Endothelial cell of umbilical vein (primary cell): ENCODE results near the gene EPS15. TPM values are rescaled to one million over a fixed set of nuclear protein-coding genes. Genes with fewer than 3 reads are reported as not detected.

ENCODE experiments used
- BruUV-seq: library from RNA; stranded (reverse); fragments of 400-500 nt; replicated peaks from 2 replicates; lab custom pipeline; 2021; lab: Mats Ljungman, UMichigan
- CTCF ChIA-PET: fragments of 300-600, 350-600 bp; sonication (Branson Sonifier 250); formaldehyde crosslinking; loops from one replicate; lab custom pipeline; 2021; ENCODE audit warnings: antibody characterized with exemption, inconsistent platforms; lab: Charles Lee
- POLR2A ChIA-PET: fragments of 300-600, 350-600 bp; sonication (Branson Sonifier 250); formaldehyde crosslinking; loops from one replicate; lab custom pipeline; 2021; ENCODE audit warnings: antibody characterized with exemption, inconsistent platforms; lab: Charles Lee
- DNase-seq: peaks from one replicate; pipeline ENCODE4 v3.0.0-alpha.2; 2011; ENCODE audit warnings: low read depth, low spot score
- FAIRE-seq: peaks from 2 replicates; lab custom pipeline; 2011; peaks lifted over from hg19 to GRCh38; lab: Jason Lieb, UNC
- H2AFZ ChIP-seq: 2 replicates; pipeline ENCODE4 v1.6.0; 2012; ENCODE audit warnings: low read depth, low read length, control low read depth, inconsistent platforms
- H3K27ac ChIP-seq: 2 replicates; pipeline ENCODE4 v1.5.1; 2011; ENCODE audit warnings: low read depth, mild to moderate bottlenecking, control low read depth, low read length, moderate library complexity; ENCODE audit not compliant: insufficient read depth
- H3K27me3 ChIP-seq, 2 experiments: 2 replicates each; pipeline versions ENCODE4 v1.6.0 to v1.6.1; 2011; ENCODE audit warnings: low read length in 2 of 2, mixed read lengths in 1 of 2; ENCODE audit not compliant: control insufficient read depth in 2 of 2, insufficient read depth in 2 of 2
- H3K36me3 ChIP-seq, 2 experiments: 2 replicates in 1 of 2; 3 replicates in 1 of 2; pipeline ENCODE4 v1.5.1; 2011; ENCODE audit warnings: low read length in 2 of 2, mild to moderate bottlenecking in 1 of 2, moderate library complexity in 1 of 2; ENCODE audit not compliant: control insufficient read depth in 2 of 2, insufficient read depth in 2 of 2; ENCODE audit errors: extremely low read depth in 1 of 2
- H3K4me1 ChIP-seq: 3 replicates; pipeline ENCODE4 v1.5.1; 2011; ENCODE audit warnings: mild to moderate bottlenecking, low read length; ENCODE audit not compliant: control insufficient read depth, insufficient read depth; ENCODE audit errors: extremely low read depth
- H3K4me2 ChIP-seq: 2 replicates; pipeline ENCODE4 v1.6.1; 2011; ENCODE audit warnings: low read length, control low read depth, mixed read lengths; ENCODE audit not compliant: insufficient read depth
- H3K4me3 ChIP-seq, 3 experiments: fragments of 200-600 bp in 1 of 3; sonication (generic), shearing (Covaris generic) in 1 of 3; replicated peaks in 1 of 3; 2 replicates each; pipeline ENCODE4 v1.5.1; 2011 to 2016; ENCODE audit warnings: control low read depth in 3 of 3, low read length in 3 of 3, mild to moderate bottlenecking in 2 of 3, inconsistent platforms in 1 of 3, low read depth in 1 of 3, moderate library complexity in 1 of 3; ENCODE audit not compliant: insufficient read depth in 1 of 3
- H3K79me2 ChIP-seq: 2 replicates; pipeline ENCODE4 v1.6.0; 2012; ENCODE audit warnings: low read length, inconsistent platforms; ENCODE audit not compliant: control insufficient read depth, insufficient read depth
- H3K9ac ChIP-seq: replicated peaks from 2 replicates; pipeline ENCODE3; 2011; ENCODE audit warnings: low read length, control low read depth; ENCODE audit not compliant: insufficient read depth; ENCODE audit errors: extremely low read depth
- H3K9me1 ChIP-seq: replicated peaks from 3 replicates; pipeline ENCODE4 v1.6.0; 2011; ENCODE audit warnings: mild to moderate bottlenecking, low read length; ENCODE audit not compliant: control insufficient read depth, insufficient read depth; ENCODE audit errors: extremely low read depth
- H3K9me3 ChIP-seq: replicated peaks from 2 replicates; pipeline ENCODE4 v1.5.1; 2012; ENCODE audit warnings: low read length, inconsistent platforms; ENCODE audit not compliant: control insufficient read depth, insufficient read depth
- H4K20me1 ChIP-seq: replicated peaks from 2 replicates; pipeline ENCODE3; 2011; ENCODE audit warnings: mild to moderate bottlenecking, low read length; ENCODE audit not compliant: control insufficient read depth, insufficient read depth; ENCODE audit errors: extremely low read depth
- EZH2 ChIP-seq: IDR thresholded peaks from 2 replicates; pipeline ENCODE4 v1.6.1; 2012; ENCODE audit warnings: borderline replicate concordance, low read depth, mild to moderate bottlenecking, moderate library complexity, low read length, inconsistent platforms; ENCODE audit not compliant: severe bottlenecking
- FOS ChIP-seq: IDR thresholded peaks from 2 replicates; pipeline ENCODE4 v1.6.1; 2011; ENCODE audit warnings: mild to moderate bottlenecking, low read length, moderate library complexity, borderline replicate concordance; ENCODE audit not compliant: insufficient read depth
- GATA2 ChIP-seq: IDR thresholded peaks from 2 replicates; pipeline ENCODE4 v1.7.0; 2011; ENCODE audit warnings: low read depth, mild to moderate bottlenecking, moderate library complexity, mixed read lengths, low read length; ENCODE audit not compliant: insufficient read length, insufficient read depth
- JUN ChIP-seq: IDR thresholded peaks from 2 replicates; pipeline ENCODE4 v1.6.1; 2011; ENCODE audit warnings: borderline replicate concordance, low read depth; ENCODE audit not compliant: insufficient read length, insufficient read depth
- MYC ChIP-seq: IDR thresholded peaks from one replicate; pipeline ENCODE4 v1.6.1; 2011; ENCODE audit warnings: mild to moderate bottlenecking, low read depth, low read length
- POLR2A ChIP-seq: IDR thresholded peaks from 2 replicates; pipeline ENCODE4 v1.6.1; 2012; ENCODE audit warnings: low read depth, mild to moderate bottlenecking, control low read depth, low read length
- POLR2AphosphoS5 ChIP-seq: IDR thresholded peaks from 2 replicates; pipeline ENCODE4 v1.6.1; 2012; ENCODE audit warnings: low read depth, mild to moderate bottlenecking, control low read depth, low read length, moderate library complexity; ENCODE audit not compliant: insufficient read depth
- dilution Hi-C: fragments of 300-500 bp; cut with MboI; formaldehyde crosslinking; loops from one replicate; pipeline ENCODE4 v1.15.0; 2019; ENCODE audit warnings: low sequenced_read_pairs; ENCODE audit not compliant: extremely low pct_ligation_motif_present
- intact Hi-C: fragments of 100-400 bp; cut with micrococcal nuclease; formaldehyde crosslinking; loops from one replicate; pipeline ENCODE4 v1.10.0; 2022
- polyA plus RNA-seq, 4 experiments: library from polyadenylated mRNA; depleted of rRNA in 3 of 4; stranded (reverse) in 3 of 4; unstranded in 1 of 4; fragments of >200 nt; gene quantifications; 2 replicates each; pipeline versions ENCODE4 v1.2.1 to v1.2.3, GENCODE V29; 2011 to 2012; ENCODE audit warnings: missing spikeins in 1 of 4
- total RNA-seq: library from RNA; stranded (reverse); gene quantifications from 2 replicates; pipeline ENCODE4 v1.2.3, GENCODE V29; 2021
- TF ChIP-seq, protein P1 (sequence below), 2 donors: IDR thresholded peaks; 1 replicate in 1 of 2; 2 replicates in 1 of 2; pipeline ENCODE4 v1.5.1; 2011; ENCODE audit warnings: low read length in 2 of 2, mild to moderate bottlenecking in 2 of 2, moderate library complexity in 2 of 2, control low read depth in 1 of 2, inconsistent platforms in 1 of 2, low read depth in 1 of 2; ENCODE audit not compliant: insufficient read depth in 1 of 2; ENCODE audit errors: extremely low read depth in 1 of 2
- TF ChIP-seq, protein P2 (sequence below): IDR thresholded peaks from 2 replicates; pipeline ENCODE4 v1.6.1; 2011; ENCODE audit not compliant: insufficient read depth, insufficient read length

The EPS15 gene
- total and polyA plus RNA-seq, 2 donors (not counting 3 experiments of a cell fraction or from before 2014, with no cell fraction given), result 15.4 to 44.8 TPM

DNA sequence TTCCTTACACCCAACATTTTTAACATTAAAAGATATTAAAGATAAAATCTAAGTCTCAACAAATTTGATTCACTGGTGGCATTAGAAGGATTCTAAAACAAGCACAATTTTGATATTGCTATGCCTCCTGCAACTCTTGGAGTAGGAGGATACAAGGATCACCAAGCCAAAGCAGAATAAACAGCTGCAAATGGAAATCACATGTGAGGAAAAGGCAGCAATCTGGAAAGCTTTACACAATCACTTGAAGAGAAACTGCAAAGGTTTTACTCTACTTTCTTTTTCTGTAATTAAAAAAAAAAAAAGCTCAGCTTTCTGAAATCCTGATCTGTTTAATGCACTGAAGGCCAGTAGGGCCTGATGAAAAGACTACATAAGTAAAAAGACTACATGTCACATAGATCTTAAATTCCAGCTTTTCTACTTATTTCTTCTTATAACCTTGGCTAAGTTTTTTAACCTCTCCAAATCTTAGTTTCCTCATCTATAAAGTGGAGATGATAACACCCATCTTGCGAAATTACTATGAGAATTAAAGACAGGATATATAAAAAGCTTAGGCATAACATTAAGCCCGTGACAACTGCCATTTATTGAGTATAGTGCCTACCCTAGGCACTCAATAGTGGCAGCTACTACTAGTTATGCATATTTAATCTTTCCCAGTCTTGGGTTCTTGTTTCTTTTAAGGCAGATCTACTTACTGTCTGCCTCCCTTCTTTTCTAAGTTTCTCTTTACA lies 73.5 kb downstream of the EPS15 start:
- Histone ChIP-seq H2AFZ (no peak overlapping the region), H3K4me3 (no peak overlapping the region), H3K4me2 (no peak overlapping the region), H3K79me2 (no peaks in the 10 kb centered on the region), H3K9me3 (no peaks in the 10 kb centered on the region), H3K27me3 (no peaks in the 10 kb centered on the region), H3K36me3 (peaks cover 0 to 4% of the 10 kb centered on the region in 2 experiments), H4K20me1 (no peaks in the 10 kb centered on the region), H3K27ac (no peak overlapping the region), H3K9me1 (no peaks in the 10 kb centered on the region), H3K4me1 (no peaks in the 10 kb centered on the region), H3K9ac (no peak overlapping the region)
- CTCF ChIA-PET, result interaction anchor here (1.2 to 3.6 kb wide), 2 partner anchors 9 to 89 kb away, joined by 3 to 10 read pairs; no protein-coding TSS in a partner anchor
- no peak for DNase-seq
- intact Hi-C loops, result no loop called here
- no peak for FAIRE-seq
- no TSS peak for BruUV-seq
- POLR2A ChIA-PET, result no interaction called here
- no peak for TF ChIP-seq MYC
- TF ChIP-seq, protein P1, sequence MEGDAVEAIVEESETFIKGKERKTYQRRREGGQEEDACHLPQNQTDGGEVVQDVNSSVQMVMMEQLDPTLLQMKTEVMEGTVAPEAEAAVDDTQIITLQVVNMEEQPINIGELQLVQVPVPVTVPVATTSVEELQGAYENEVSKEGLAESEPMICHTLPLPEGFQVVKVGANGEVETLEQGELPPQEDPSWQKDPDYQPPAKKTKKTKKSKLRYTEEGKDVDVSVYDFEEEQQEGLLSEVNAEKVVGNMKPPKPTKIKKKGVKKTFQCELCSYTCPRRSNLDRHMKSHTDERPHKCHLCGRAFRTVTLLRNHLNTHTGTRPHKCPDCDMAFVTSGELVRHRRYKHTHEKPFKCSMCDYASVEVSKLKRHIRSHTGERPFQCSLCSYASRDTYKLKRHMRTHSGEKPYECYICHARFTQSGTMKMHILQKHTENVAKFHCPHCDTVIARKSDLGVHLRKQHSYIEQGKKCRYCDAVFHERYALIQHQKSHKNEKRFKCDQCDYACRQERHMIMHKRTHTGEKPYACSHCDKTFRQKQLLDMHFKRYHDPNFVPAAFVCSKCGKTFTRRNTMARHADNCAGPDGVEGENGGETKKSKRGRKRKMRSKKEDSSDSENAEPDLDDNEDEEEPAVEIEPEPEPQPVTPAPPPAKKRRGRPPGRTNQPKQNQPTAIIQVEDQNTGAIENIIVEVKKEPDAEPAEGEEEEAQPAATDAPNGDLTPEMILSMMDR (IDR thresholded peaks at IDR 0.05; ENCODE audit: extremely low read depth in 1 of 2, insufficient read depth in 1 of 2, low read depth in 1 of 2, low read length in 2 of 2), result no peak
- dilution Hi-C loops, result no loop called here

DNA sequence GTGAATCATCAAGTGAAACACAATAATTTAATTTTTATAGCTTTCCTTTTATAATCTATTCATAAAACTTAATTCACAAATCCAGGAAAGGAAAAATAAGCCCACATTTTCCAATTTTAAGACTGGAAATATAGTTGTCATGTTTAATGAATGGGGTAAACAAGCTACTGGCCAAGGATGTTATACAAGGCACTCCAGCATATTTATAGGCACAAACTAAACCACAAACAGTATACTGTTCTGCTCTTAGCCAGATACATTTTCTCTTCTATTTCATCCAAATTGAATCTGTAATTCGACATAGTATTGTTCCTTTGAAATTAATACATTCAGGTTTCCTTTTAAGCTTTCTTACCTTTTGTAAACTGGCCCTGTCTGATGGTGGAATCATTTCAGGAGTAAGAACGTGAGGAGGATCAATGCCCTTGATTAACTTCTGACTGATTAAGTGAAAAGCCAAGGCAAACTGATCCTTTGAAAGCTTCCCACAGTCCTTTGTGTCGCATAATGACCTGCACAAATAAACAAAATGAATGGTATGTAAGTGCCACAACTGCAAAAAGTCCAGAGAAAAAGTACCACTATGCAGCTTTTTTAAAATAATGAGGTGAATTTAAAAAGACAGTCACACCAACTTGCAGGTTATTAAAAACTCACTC lies 74.4 kb downstream of the EPS15 start:
- dilution Hi-C loops (no loop called here), intact Hi-C loops (no loop called here)
- Histone ChIP-seq H3K4me2 (no peak overlapping the region), H3K9me3 (no peaks in the 10 kb centered on the region), H4K20me1 (no peaks in the 10 kb centered on the region), H3K79me2 (no peaks in the 10 kb centered on the region), H3K36me3 (peaks cover 0 to 7% of the 10 kb centered on the region in 2 experiments), H2AFZ (no peak overlapping the region), H3K4me3 (no peak overlapping the region), H3K27ac (no peak overlapping the region), H3K27me3 (no peaks in the 10 kb centered on the region), H3K9ac (no peak overlapping the region), H3K4me1 (no peaks in the 10 kb centered on the region), H3K9me1 (no peaks in the 10 kb centered on the region)
- ChIA-PET CTCF (interaction anchor here (1.2 to 3.6 kb wide), 5 partner anchors 8 to 163 kb away, joined by 3 to 10 read pairs (median 4); no protein-coding TSS in a partner anchor), POLR2A (no interaction called here)
- no peak for TF ChIP-seq FOS
- no peak for TF ChIP-seq JUN
- TF ChIP-seq GATA2, result no peak
- TF ChIP-seq, protein P2, sequence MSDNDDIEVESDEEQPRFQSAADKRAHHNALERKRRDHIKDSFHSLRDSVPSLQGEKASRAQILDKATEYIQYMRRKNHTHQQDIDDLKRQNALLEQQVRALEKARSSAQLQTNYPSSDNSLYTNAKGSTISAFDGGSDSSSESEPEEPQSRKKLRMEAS, result no peak
- TF ChIP-seq MYC, result no peak
- TF ChIP-seq, protein P1 (IDR thresholded peaks at IDR 0.05; ENCODE audit: extremely low read depth in 1 of 2, insufficient read depth in 1 of 2, low read depth in 1 of 2, low read length in 2 of 2), result no peak
- TF ChIP-seq POLR2AphosphoS5, result no peak
- no peak for TF ChIP-seq EZH2
- TF ChIP-seq POLR2A, result no peak
- FAIRE-seq, result no peak
- no TSS peak for BruUV-seq
- no peak for DNase-seq
